HepG2 (cell line): ENCODE data around the gene EPX.

Source experiments
- GATAD1 ChIP-seq: IDR thresholded peaks from 2 replicates; pipeline ENCODE4 v1.6.1; 2016; ENCODE audit warnings: missing genetic modification reagents, missing compliant biosample characterization
- JUNB ChIP-seq: sonication (generic); formaldehyde crosslinking; IDR thresholded peaks from 2 replicates; pipeline ENCODE4 v1.8.0; 2022; ENCODE audit warnings: missing genetic modification reagents, mild to moderate bottlenecking, borderline replicate concordance
- KDM5B ChIP-seq: sonication (generic); formaldehyde crosslinking; IDR thresholded peaks from 2 replicates; pipeline ENCODE4 v1.4.0; 2020; ENCODE audit warnings: missing genetic modification reagents, mild to moderate bottlenecking, borderline replicate concordance
- POLR2A ChIP-seq, 2 experiments: IDR thresholded peaks; 2 replicates each; pipeline ENCODE4 v1.6.1; 2011; ENCODE audit warnings: low read depth in 2 of 2, low read length in 2 of 2, mild to moderate bottlenecking in 1 of 2, moderate library complexity in 1 of 2; ENCODE audit not compliant: insufficient read depth in 1 of 2
- RBM22 ChIP-seq: fragments of 200-400 bp; formaldehyde crosslinking; optimal IDR thresholded peaks from 2 replicates; pipeline ENCODE3; 2017; ENCODE audit warnings: mild to moderate bottlenecking, low read length, moderate library complexity
- ZNF335 ChIP-seq: sonication (generic); formaldehyde crosslinking; IDR thresholded peaks from 2 replicates; pipeline ENCODE4 v1.4.0; 2020; ENCODE audit warnings: missing genetic modification reagents
- ZNF460 ChIP-seq: sonication (generic); formaldehyde crosslinking; IDR thresholded peaks from 2 replicates; pipeline ENCODE4 v1.5.1; 2020; ENCODE audit warnings: missing genetic modification reagents, mild to moderate bottlenecking, borderline replicate concordance
- TF ChIP-seq, protein P1 (sequence below): IDR thresholded peaks from 2 replicates; pipeline ENCODE4 v1.6.1; 2016

- TF ChIP-seq RBM22: no peak
- no peak for TF ChIP-seq ZNF460 (CRISPR knock-in tag)
- no peak for TF ChIP-seq ZNF335 (CRISPR knock-in tag)
- TF ChIP-seq JUNB (CRISPR knock-in tag): no peak
- no peak for TF ChIP-seq KDM5B (CRISPR knock-in tag)
- TF ChIP-seq POLR2A (IDR thresholded peaks at IDR 0.05; ENCODE audit: insufficient read depth in 1 of 2, low read depth in 2 of 2, low read length in 2 of 2): no peak
- TF ChIP-seq, protein P1, sequence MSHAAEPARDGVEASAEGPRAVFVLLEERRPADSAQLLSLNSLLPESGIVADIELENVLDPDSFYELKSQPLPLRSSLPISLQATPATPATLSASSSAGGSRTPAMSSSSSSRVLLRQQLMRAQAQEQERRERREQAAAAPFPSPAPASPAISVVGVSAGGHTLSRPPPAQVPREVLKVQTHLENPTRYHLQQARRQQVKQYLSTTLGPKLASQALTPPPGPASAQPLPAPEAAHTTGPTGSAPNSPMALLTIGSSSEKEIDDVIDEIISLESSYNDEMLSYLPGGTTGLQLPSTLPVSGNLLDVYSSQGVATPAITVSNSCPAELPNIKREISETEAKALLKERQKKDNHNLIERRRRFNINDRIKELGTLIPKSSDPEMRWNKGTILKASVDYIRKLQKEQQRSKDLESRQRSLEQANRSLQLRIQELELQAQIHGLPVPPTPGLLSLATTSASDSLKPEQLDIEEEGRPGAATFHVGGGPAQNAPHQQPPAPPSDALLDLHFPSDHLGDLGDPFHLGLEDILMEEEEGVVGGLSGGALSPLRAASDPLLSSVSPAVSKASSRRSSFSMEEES (CRISPR knock-in tag): no peak
- no peak for TF ChIP-seq GATAD1
Observed at GRCh38 chr17:58227733-58228132, 35.2 kb downstream of the EPX start.
